GM19099 (cell line): Measurements from ENCODE around the gene SLC7A6.

Source experiments
- POLR2A ChIP-seq: IDR thresholded peaks from 3 replicates; pipeline ENCODE4 v1.6.1; 2011; ENCODE audit warnings: low read depth; ENCODE audit not compliant: insufficient read length; ENCODE audit errors: extremely low read depth

SLC7A6 gene

GRCh38 chr16:68348639-68349445 is 84.5 kb downstream of the SLC7A6 start:
- TF ChIP-seq POLR2A = no peak

DNA sequence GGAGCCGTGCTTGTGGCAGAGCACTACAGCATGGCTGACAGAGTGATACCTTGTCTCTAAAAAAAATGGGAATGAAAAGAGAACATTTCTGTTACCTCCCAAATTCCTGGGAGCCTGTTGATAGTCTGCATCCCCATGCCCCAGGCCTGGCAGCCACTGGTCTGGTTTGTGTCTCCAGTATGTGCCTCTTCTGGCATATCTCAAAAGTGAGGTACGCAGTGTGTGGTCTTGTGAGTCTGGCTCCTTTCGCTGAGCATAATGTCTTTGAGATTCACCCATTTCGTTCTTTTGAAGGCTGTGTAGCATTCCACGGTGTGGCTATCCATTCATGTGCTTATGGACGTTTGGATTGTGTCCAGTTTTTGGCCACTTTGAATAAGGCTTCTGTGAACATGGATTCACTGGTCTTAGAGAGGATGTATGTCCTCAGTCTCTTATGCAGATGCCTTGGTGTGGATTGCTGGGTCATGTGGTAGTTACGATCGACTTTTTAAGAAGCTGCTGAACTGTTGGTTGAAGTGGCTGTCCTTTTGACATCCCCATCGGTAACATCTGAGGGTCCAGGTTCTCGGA is 85.6 kb downstream of the SLC7A6 start:
- TF ChIP-seq POLR2A = no peak

- no peak for TF ChIP-seq POLR2A
These were observed 86.6 kb downstream of the SLC7A6 start for GRCh38 chr16:68350813-68351350.
